ENCODE data around the gene NBPF1. TPM values are rescaled to one million over a fixed set of nuclear protein-coding genes. Genes with fewer than 3 reads are reported as not detected.
A peak's percentile ranks its signal among the peaks of the same experiment; 100 is the strongest.
"Not testable (repeated sequence)": the region's sequence is repeated elsewhere in the genome, so short reads cannot be mapped to it uniquely, and the experiment has no call there.

NBPF1 gene
- total RNA-seq, 1 donor from 2014 or later, result 23.0 TPM

DNA sequence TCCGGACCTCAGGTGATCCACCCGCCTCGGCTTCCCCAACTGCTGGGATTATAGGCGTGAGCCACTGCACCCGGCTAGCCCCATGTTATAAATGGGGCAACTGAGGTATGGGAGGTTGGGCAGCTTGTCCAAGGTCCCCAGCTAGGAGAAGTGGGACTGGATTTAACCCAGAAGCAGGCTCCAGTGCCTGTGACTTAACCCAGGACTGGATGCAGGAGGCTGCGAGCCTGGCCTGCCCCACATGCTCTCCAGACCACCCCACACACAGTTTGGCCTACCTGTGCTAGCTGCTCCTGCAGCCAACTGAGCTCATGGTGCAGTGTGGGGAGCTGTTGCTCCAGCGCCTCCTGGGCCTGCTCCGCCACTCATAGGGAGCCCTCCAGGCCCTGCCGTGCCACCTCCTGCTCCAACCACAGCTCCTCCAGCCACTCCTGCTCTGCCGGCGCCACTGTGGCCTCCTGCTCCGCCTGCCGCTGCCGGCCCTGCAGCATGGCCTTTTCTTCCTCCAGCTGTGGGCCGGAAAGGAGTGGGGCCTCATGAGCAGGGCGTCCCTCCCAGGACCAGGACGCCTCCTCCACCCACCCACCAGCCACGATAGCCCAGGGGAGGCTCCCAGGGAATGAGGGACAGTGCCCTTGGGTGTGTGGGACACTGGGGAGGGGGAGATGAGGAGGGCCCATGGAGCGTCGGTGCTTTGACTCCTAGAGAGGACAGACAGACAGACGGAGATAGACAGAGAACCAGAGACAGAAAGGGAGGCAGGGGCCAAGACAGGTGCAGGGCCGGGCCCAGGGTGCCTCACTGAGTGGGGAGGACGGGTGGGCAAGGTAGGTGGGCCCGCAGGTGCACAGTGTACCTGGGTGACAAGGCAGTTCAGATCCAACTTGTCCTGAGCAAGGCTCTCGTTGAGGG lies 12.4 kb upstream of the NBPF1 start:
- no peak for ATAC-seq
- no peak for DNase-seq (ENCODE audit: low spot score)

DNA sequence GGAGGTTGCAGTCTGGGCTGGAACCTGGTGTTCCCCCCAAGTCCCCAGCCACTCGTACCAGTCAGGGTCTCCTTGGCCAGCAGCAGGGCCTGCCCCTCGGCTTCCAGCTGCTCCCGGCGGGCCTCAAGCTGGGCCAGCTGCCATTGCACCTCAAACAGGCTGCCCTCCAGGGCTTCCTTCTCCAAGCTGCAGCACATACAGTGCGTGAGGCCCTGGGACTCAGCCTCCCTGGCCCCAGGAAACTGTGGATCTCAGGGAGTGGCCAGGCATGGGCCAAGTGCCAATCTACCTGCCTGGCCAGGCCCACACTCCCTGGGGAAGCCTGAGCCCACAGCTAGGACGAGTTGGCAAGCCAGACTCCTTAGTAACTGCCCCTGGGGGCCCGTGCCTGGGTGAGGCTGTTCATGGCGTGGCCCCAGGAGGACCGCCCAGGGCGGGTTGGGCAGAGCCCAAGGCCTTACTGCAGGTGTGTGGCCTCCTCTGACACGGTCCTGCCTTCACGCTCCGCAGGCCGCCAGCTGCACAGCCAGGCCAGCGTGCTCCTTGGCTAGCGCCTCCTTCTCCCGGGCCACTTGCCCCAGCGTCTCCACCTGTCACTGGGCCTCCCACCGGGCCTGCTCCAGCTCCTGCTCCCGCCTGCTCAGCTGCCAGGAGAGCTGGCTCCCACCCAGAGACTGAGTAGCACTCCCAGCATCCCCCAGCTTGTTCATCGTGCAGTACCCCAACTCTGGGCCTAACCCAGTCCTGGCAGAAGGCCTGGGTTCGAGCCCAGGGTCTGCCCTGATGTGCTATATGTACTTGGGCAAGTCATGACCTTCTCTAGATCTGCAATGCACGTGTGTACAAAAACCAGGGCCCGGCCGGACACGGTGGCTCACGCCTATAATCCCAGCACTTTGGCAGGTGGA lies 10.7 kb upstream of the NBPF1 start:
- peak; percentile 67 for ATAC-seq
- DNase-seq (ENCODE audit: low spot score), result peak; percentile 89

DNA sequence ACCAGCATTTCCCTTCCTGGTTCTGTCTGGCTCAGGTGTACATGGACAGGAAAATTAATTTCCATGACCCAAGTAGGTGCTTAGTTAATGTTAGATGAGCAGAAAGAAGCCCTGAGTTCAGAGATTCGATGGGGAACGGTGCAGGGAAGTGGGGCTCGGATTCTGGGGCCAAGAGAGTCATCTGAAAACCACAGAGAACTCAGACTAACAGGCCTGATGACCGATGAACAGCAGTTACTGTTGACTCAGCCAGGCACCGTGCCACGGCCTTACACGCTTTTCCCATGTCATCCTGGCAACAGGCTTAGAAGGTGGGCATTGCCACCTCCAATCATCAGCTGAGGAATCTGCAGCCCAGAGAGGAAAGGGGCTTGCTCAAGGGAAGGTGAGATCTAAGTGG lies 10.0 kb upstream of the NBPF1 start:
- DNase-seq (ENCODE audit: low spot score) (peak; percentile 96), ATAC-seq (peak; percentile 71)

DNA sequence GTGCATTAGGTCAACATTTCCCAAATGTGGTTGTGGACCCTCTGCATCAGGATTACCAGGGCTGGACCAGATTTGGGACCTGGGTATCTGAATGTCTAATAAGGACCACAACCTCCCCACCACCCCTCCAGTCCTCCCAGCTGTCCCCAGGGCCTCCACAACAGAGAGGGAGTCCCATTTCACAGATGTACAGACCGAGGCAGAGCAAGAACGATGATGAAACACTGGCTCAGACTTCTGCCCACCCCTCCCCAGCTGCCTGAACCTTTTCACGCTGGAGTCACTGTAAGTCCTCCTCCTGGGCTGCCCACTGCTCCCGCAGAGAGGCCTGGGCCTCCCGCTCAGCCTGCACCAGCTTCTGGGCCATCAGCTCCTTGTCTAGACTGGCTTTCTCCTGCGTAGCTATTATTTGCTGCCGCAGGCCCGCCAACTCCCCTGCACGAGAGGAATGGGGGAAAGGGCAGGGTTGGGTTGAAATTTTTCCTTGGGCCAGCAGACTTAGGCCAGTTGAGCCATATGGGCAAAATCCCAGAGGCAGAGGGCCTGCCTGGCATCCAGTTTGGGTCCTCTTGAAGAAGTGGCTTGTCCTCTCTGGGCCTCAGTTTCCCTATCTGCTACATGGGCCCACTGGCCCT lies 8.4 kb upstream of the NBPF1 start:
- not testable (repeated sequence) for ATAC-seq
- DNase-seq (ENCODE audit: low spot score), result peak; percentile 65

GRCh38 chr1:16621300-16621658 lies 7.9 kb upstream of the NBPF1 start:
- DNase-seq (ENCODE audit: low spot score) (no peak), ATAC-seq (no peak)

GRCh38 chr1:16619803-16620501 lies 6.6 kb upstream of the NBPF1 start:
- not testable (repeated sequence) for ATAC-seq
- peak; percentile 65 for DNase-seq (ENCODE audit: low spot score)

- ATAC-seq (no peak), DNase-seq (ENCODE audit: low spot score) (peak; percentile 63)
Measured at GRCh38 chr1:16618719-16619118, 5.4 kb upstream of the NBPF1 start.

DNA sequence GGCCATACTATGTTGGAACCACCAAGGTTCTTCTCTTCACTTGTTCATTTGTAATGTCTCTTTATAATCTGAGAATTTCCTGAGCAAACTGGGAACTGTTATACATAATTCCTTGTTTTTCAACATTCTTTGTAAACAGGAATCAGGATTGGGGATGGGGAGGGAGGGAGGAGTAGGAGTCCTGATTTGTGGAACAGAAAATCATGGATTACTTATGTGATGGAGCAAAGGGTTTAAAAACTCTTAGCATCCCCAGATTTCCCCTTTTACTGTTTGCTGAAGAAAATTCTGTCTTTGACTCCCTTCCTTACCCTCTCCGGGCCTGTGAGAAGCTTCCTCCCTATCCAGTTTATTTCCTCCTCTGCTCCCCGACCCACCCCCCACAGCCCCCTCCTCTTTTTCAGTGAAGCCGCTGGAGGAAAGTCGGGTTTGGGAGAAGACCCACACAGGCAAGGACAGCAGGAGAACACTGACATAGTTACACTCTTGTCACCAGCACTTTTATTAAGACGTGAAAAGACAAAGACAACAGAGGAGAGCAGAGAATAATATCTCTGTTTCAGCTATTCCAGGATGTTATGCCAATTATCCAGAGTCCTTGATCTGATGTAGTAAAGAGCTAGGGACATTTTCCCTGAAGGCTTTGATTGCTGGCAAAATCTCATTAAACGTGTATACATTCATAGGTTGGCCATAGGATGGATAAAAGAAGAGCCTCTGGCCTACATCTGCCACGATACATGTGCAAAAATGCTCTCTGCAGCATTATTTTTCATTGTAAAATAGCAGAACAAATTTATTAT lies 4.6 kb upstream of the NBPF1 start:
- DNase-seq (ENCODE audit: low spot score), result peak; percentile 44
- ATAC-seq, result no peak

DNA sequence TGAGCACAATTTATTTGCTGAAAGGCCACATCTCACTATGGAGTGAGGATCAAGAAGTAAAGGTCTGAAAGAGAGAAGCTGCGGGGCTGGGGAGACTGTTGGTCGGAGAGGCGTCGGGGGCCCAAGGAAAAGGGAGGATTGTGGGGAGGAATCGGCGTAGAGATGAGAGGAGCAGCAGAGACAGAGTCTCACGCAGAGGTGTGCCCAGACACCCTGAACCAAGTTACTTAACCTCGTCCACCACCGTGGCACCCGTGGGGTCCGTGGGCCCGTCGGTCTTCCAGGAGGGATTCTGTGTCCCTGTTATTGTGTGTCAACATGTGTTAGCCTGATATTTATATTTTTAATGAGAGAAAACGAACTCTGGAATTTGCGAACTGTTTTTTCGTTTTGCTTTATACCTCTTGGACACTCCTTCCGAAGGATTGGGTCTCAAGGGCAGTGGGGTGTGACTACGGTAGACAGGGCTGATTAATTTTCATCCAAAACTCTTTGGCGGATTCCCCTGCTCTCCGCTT lies 3.8 kb upstream of the NBPF1 start:
- ATAC-seq, result no peak
- peak; percentile 58 for DNase-seq (ENCODE audit: low spot score)

DNA sequence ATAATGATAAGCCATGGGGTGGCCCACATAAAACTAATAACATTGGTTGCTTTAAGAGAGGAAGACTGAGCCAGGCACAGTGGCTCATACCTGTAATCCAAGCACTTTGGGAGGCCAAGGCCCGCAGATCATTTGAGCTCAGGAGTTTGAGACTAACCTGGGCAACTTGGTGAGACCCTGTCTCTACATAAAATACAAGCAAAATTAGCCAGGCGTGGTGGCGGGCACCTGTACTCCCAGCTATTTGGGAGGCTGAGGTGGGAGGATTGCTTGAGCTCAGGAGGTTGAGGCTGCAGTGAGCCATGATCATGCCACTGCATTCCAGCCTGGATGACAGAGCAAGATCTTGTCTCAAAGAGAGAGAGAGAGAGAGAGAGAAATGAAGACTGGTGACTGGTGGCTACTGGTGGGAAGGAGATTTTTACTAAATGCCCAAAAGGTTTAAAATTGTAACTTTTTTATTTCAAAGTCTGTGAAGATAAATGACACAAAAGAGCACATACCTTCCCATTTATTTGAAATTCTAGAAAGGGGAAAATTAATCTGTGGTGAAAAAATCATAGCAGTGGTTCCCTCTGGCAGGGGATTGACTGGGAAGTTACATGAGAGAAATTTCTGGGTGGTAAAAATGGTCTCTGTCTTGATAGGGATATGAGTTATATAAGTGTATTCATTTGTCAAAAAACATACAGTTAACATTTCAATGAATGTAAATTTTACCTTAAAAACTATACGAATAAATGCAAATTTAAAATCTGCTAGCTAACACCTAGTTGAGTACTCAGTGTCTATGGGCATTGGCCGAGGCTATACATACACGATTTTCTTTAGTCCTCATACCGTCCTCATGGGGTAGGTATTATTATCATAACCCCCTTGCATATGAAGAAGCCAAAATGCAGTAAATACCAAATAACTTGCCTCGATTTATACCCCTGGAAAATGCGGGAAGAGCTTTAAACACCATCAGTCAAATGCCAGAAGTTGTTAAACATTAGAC lies 2.2 kb upstream of the NBPF1 start:
- peak; percentile 51 for DNase-seq (ENCODE audit: low spot score)
- no peak for ATAC-seq

- peak; percentile 57 for DNase-seq (ENCODE audit: low spot score)
- no peak for ATAC-seq
Measured at GRCh38 chr1:16614361-16615252, 1.2 kb upstream of the NBPF1 start.

GRCh38 chr1:16612332-16613172 lies 812 bp downstream of the NBPF1 start:
- ATAC-seq (peak; percentile 22), DNase-seq (ENCODE audit: low spot score) (peak; percentile 79)

- peak; percentile 57 for DNase-seq (ENCODE audit: low spot score)
- not testable (repeated sequence) for ATAC-seq
Measured at GRCh38 chr1:16611981-16612331, 1.4 kb downstream of the NBPF1 start.

DNA sequence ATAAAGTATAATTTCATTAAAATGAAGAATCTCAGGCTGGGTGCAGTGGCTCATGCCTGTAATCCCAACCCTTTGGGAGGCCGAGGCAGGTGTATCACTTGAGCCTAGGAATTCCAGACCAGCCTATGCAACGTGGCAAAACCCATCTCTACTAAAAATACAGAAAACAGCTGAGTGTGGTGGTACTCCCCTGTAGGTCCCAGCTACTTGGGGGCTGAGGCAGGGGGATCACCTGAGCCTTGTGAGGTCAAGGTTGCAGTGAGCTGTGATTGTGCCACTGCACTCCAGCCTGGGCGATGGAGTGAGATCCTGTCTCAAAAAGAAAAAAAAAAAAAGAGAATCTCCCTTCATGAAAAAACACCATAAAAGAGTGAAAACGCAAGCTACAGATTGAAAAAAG lies 2.2 kb downstream of the NBPF1 start:
- not testable (repeated sequence) for ATAC-seq
- DNase-seq (ENCODE audit: low spot score), result peak; percentile 47

DNA sequence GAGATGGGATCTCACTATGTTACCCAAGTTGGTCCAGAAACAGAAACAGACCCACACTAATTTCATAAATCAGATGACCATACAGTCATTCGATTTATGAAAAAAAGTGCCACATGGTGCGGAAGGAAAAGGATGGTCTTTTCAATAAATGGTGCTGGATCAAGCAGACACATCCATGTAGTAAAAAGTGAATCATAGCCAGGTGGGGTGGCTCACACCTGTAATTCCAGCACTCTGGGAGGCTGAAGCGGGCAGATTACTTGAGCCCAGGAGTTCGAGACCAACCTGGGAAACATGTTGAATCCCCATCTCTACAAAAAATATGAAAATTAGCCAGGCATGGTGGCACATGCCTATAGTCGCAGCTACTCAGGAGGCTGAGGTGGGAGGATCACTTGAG lies 2.8 kb downstream of the NBPF1 start:
- DNase-seq (ENCODE audit: low spot score), result peak; percentile 37
- ATAC-seq, result not testable (repeated sequence)

- ATAC-seq, result not testable (repeated sequence)
- peak; percentile 50 for DNase-seq (ENCODE audit: low spot score)
Measured at GRCh38 chr1:16609761-16610160, 3.6 kb downstream of the NBPF1 start.
